Measurements from ENCODE around the gene GPR157.

GPR157 gene, protein sequence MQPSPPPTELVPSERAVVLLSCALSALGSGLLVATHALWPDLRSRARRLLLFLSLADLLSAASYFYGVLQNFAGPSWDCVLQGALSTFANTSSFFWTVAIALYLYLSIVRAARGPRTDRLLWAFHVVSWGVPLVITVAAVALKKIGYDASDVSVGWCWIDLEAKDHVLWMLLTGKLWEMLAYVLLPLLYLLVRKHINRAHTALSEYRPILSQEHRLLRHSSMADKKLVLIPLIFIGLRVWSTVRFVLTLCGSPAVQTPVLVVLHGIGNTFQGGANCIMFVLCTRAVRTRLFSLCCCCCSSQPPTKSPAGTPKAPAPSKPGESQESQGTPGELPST

DNA sequence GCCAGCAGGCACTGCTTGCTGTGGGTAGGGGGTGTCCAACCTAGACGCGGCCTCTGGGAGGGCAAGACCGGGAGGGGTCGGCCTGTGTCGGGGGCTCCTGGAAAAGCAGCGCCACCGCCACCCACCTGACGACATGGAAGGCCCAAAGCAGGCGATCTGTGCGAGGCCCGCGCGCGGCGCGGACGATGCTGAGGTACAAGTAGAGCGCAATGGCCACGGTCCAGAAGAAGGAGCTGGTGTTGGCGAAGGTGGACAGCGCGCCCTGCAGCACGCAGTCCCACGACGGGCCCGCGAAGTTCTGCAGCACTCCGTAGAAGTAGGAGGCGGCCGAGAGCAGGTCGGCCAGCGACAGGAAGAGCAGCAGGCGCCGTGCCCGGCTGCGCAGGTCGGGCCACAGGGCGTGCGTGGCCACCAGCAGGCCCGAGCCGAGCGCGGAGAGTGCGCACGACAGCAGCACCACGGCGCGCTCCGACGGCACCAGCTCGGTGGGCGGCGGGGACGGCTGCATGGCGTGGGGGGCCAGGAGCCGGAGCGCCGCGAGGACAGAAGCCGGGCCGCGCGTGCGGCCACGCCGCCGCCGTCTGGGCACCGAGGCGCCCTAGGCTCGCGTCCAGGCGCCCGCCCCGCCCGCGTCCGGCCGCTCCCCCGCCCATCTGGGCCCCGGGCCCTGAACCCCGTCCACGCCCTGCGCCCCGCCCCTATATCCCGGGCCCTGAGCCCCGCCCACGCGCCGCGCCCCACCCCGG is at the start of gene GPR157:
TSS of gene GPR157 (minus strand) at position 583 of the 746 bp plus-strand sequence. CDS start at position 508, 75 bp downstream.
- TF ChIP-seq TAF1 (IDR thresholded peaks at IDR 0.05; ENCODE audit: low read depth) (peak; percentile 30; the same call in 1 of the 2 replicates), TCF12 (IDR thresholded peaks at IDR 0.05; ENCODE audit: low read depth) (peak; percentile 37; the same call in 1 of the 2 replicates), YY1 (IDR thresholded peaks at IDR 0.05; ENCODE audit: low read depth) (peak; percentile 28; the same call in 1 of the 2 replicates)
- TF ChIP-seq, protein P1, sequence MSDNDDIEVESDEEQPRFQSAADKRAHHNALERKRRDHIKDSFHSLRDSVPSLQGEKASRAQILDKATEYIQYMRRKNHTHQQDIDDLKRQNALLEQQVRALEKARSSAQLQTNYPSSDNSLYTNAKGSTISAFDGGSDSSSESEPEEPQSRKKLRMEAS (IDR thresholded peaks at IDR 0.05): peak; percentile 69
- TF ChIP-seq, protein P2, sequence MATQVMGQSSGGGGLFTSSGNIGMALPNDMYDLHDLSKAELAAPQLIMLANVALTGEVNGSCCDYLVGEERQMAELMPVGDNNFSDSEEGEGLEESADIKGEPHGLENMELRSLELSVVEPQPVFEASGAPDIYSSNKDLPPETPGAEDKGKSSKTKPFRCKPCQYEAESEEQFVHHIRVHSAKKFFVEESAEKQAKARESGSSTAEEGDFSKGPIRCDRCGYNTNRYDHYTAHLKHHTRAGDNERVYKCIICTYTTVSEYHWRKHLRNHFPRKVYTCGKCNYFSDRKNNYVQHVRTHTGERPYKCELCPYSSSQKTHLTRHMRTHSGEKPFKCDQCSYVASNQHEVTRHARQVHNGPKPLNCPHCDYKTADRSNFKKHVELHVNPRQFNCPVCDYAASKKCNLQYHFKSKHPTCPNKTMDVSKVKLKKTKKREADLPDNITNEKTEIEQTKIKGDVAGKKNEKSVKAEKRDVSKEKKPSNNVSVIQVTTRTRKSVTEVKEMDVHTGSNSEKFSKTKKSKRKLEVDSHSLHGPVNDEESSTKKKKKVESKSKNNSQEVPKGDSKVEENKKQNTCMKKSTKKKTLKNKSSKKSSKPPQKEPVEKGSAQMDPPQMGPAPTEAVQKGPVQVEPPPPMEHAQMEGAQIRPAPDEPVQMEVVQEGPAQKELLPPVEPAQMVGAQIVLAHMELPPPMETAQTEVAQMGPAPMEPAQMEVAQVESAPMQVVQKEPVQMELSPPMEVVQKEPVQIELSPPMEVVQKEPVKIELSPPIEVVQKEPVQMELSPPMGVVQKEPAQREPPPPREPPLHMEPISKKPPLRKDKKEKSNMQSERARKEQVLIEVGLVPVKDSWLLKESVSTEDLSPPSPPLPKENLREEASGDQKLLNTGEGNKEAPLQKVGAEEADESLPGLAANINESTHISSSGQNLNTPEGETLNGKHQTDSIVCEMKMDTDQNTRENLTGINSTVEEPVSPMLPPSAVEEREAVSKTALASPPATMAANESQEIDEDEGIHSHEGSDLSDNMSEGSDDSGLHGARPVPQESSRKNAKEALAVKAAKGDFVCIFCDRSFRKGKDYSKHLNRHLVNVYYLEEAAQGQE (IDR thresholded peaks at IDR 0.05; ENCODE audit: low read depth): no peak

DNA sequence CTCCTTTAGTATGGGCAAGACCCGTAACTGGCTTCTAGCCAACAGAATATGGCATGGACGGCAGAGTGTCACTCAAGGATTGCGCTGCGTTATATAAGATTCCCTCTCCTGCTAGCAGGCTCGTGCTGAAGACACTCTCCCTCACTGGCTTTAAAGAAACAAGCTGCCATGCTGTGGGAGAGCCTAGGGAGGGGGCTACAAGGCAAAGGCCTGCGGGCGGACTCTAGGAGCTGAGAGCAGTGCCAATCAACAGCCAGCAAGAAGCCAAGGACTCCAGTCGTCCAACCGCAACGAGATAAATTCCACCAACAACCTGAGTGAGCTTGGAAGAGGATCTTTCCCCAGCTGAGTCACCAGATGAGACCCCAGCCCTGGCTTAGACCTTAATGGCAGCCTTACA is 45.9 kb upstream of the GPR157 start:
- TF ChIP-seq TCF12 (IDR thresholded peaks at IDR 0.05; ENCODE audit: low read depth): no peak

DNA sequence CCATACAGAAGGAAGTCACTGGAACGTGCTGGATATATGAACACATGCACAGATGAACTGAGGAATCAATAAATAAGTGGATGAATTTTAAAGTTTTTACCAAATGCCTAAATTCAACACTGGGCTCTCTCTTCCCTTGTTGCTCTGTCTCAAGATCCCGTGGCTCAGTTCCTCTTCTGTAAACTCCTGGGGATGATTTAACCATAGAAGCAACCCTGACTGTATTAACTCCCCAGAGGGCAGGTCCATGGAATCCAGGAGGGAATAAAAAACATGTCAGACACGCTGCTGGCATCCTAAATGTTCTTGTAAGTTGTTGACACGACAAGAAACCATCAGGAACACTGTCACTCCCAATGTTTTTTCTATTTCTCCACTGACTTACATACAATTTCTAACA is 45.3 kb upstream of the GPR157 start:
- no peak for TF ChIP-seq NFIC (IDR thresholded peaks at IDR 0.05)

DNA sequence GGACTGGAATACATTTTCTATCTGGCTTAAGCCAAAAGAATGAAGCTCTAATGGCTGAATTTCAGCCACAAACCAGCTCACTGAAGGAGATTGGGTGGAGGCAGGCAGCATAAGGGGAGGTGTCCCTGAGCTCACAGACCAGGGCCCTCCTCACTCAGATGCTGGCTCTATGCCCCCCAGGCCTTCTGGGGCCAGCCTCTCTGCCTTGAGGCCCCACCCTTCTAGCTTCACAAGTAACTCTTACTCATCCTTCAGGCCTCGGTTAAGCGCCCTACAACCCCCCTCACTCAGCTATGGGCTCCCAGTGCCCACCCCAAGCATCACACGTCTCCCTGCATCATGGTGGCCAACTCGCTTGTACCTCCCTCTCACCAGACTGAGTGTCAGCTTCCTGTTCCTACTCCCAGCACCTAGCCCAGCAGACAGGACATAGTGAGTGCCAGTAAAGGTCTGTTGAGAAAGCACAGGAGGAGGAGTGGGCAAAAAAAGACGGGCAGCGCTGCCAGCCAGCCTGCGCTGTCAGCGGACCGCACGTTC is 40.8 kb upstream of the GPR157 start:
- TF ChIP-seq TCF12 (IDR thresholded peaks at IDR 0.05; ENCODE audit: low read depth) (no peak), TEAD4 (IDR thresholded peaks at IDR 0.05) (no peak), FOXM1 (IDR thresholded peaks at IDR 0.05; ENCODE audit: borderline replicate concordance, low read depth) (no peak), CEBPB (IDR thresholded peaks at IDR 0.05) (no peak), CREB1 (IDR thresholded peaks at IDR 0.05; ENCODE audit: low read depth) (no peak), EGR1 (IDR thresholded peaks at IDR 0.05) (no peak), RAD21 (IDR thresholded peaks at IDR 0.05; ENCODE audit: low read depth) (no peak), YY1 (IDR thresholded peaks at IDR 0.05; ENCODE audit: low read depth) (no peak)
- TF ChIP-seq, protein P2 (IDR thresholded peaks at IDR 0.05; ENCODE audit: low read depth): no peak

DNA sequence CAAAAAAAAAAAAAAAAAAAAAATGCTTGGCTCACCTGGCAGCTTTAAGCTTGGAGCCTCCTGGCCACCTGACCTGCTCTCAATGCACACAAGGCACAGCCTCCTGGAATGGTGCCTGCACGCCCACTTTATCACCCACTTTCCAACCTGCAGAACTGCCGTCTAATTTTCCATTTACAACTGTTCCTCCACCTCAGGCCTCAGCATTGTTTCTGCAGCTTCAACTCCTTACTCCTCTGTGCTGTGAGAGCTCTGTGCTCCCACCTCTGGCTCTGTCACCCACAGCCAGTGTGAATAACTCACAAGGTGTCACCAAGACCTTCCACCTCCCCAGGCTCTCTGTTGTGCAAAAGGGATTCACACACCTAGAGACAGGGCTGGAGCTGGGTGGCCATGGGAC is 38.7 kb upstream of the GPR157 start:
- no peak for TF ChIP-seq NFIC (IDR thresholded peaks at IDR 0.05)
- TF ChIP-seq, protein P3, sequence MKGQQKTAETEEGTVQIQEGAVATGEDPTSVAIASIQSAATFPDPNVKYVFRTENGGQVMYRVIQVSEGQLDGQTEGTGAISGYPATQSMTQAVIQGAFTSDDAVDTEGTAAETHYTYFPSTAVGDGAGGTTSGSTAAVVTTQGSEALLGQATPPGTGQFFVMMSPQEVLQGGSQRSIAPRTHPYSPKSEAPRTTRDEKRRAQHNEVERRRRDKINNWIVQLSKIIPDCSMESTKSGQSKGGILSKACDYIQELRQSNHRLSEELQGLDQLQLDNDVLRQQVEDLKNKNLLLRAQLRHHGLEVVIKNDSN (IDR thresholded peaks at IDR 0.05): peak; percentile 47; the same call in 1 of the 2 replicates

DNA sequence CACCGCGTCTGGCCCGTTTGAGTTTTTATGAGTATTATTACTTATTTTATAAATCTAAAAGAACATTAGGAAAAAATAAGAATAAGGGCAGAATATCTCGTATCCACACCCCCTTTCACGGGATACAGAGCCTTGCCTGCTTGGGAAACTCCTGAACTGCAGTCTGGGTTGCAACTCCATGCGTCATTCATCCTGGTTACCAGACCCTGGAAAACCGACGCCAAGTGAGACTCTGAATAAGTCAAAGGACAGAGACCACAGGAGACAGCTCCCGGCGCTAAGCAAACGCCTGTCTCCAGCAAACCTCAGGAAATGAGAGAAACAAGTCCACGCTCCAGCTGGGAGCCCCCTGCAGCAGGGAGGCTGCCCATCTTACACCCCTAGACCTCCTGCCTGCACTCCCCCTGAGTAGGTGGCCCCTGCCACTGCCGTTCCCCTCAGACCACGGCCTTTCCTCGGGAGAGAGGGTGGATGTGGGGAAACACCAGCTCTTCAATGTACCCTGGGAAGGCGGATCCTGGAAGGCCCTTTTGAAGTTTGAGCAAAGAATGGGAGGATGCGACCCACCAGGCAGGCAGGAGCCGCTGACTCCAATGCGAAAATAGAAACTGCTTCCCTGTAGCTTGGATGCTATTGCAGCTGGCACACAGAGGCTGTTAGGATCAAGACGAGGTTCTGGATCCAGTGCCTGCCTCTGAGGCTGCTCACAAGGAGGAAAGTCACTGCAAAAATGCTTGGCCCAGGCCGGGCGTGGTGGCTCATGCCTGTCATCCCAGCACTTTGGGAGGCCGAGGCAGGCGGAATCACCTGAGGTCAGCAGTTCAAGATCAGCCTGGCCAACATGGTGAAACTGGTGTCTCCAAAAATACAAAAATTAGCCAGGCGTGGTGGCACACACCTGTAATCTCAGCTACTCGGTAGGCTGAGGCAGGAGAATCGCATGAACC is 37.7 kb upstream of the GPR157 start:
- TF ChIP-seq, protein P1 (IDR thresholded peaks at IDR 0.05): no peak
- TF ChIP-seq EP300 (IDR thresholded peaks at IDR 0.05; ENCODE audit: borderline replicate concordance): no peak
- TF ChIP-seq, protein P3 (IDR thresholded peaks at IDR 0.05): no peak
- TF ChIP-seq EGR1 (IDR thresholded peaks at IDR 0.05): no peak
- TF ChIP-seq, protein P2 (IDR thresholded peaks at IDR 0.05; ENCODE audit: low read depth): no peak
- no peak for TF ChIP-seq TAF1 (IDR thresholded peaks at IDR 0.05; ENCODE audit: low read depth)

All from Ishikawa (cell line).